H9 (cell line): ENCODE data around the gene FOLR1. TPM values are rescaled to one million over a fixed set of nuclear protein-coding genes. Genes with fewer than 3 reads are reported as not detected.

Experiments
- DNase-seq: peaks from one replicate; pipeline ENCODE4 v3.0.0-alpha.2; 2017
- H2AFZ ChIP-seq: one replicate; pipeline ENCODE4 v1.6.1; 2013; ENCODE audit warnings: mild to moderate bottlenecking, low read length, control low read depth, moderate library complexity
- H2AK5ac ChIP-seq: 2 replicates; pipeline ENCODE4 v1.6.1; 2013; ENCODE audit warnings: low read length, control low read depth, mixed read lengths; ENCODE audit not compliant: insufficient read length
- H2BK120ac ChIP-seq: one replicate; pipeline ENCODE4 v1.6.1; 2013; ENCODE audit warnings: low read depth, mild to moderate bottlenecking, low read length, control low read depth, inconsistent platforms; ENCODE audit not compliant: poor library complexity, severe bottlenecking
- H2BK12ac ChIP-seq: 2 replicates; pipeline ENCODE4 v1.6.1; 2013; ENCODE audit warnings: low read length, control low read depth, mixed read lengths, low read depth; ENCODE audit not compliant: insufficient read length
- H2BK15ac ChIP-seq: 2 replicates; pipeline ENCODE4 v1.6.1; 2013; ENCODE audit warnings: low read depth, low read length, control low read depth
- H2BK20ac ChIP-seq: one replicate; pipeline ENCODE4 v1.6.1; 2013; ENCODE audit warnings: low read depth, mild to moderate bottlenecking, low read length, control low read depth, inconsistent platforms; ENCODE audit not compliant: poor library complexity, severe bottlenecking
- H2BK5ac ChIP-seq: 2 replicates; pipeline ENCODE4 v1.6.1; 2013; ENCODE audit warnings: low read length, control low read depth, mixed read lengths; ENCODE audit not compliant: insufficient read length
- H3K14ac ChIP-seq: 2 replicates; pipeline ENCODE4 v1.6.1; 2013; ENCODE audit warnings: low read length, control low read depth; ENCODE audit not compliant: insufficient read depth
- H3K18ac ChIP-seq: 2 replicates; pipeline ENCODE4 v1.6.1; 2013; ENCODE audit warnings: low read depth, mild to moderate bottlenecking, mixed read lengths, low read length, control low read depth; ENCODE audit not compliant: insufficient read length
- H3K23ac ChIP-seq: 2 replicates; pipeline ENCODE4 v1.6.1; 2013; ENCODE audit warnings: low read length, control low read depth, mixed read lengths, low read depth; ENCODE audit not compliant: insufficient read length
- H3K23me2 ChIP-seq: 2 replicates; pipeline ENCODE4 v1.6.1; 2013; ENCODE audit warnings: low read depth, mild to moderate bottlenecking, mixed read lengths, low read length, control low read depth; ENCODE audit not compliant: insufficient read length, poor library complexity, severe bottlenecking
- H3K27ac ChIP-seq: 2 replicates; pipeline ENCODE4 v1.5.1; 2013; ENCODE audit warnings: low read length, control low read depth, mixed read lengths, low read depth; ENCODE audit not compliant: insufficient read length
- H3K27me3 ChIP-seq: 2 replicates; pipeline ENCODE4 v1.6.1; 2013; ENCODE audit warnings: low read length, control low read depth, inconsistent platforms; ENCODE audit not compliant: insufficient read depth
- H3K4ac ChIP-seq: 2 replicates; pipeline ENCODE4 v1.6.1; 2013; ENCODE audit warnings: low read depth, mild to moderate bottlenecking, control low read depth, inconsistent platforms, low read length, moderate library complexity
- H3K4me1 ChIP-seq: 2 replicates; pipeline ENCODE4 v1.6.1; 2013; ENCODE audit warnings: low read length, control low read depth, inconsistent platforms; ENCODE audit not compliant: insufficient read depth
- H3K4me2 ChIP-seq: 2 replicates; pipeline ENCODE4 v1.6.1; 2013; ENCODE audit warnings: low read length, control low read depth, mixed read lengths; ENCODE audit not compliant: insufficient read length, insufficient read depth
- H3K56ac ChIP-seq: 2 replicates; pipeline ENCODE4 v1.6.1; 2013; ENCODE audit warnings: low read depth, mild to moderate bottlenecking, mixed read lengths, low read length, control low read depth; ENCODE audit not compliant: insufficient read length
- H3K79me1 ChIP-seq: 2 replicates; pipeline ENCODE4 v1.6.1; 2013; ENCODE audit warnings: low read depth, mild to moderate bottlenecking, moderate library complexity, low read length, control low read depth, inconsistent platforms; ENCODE audit not compliant: insufficient read depth, poor library complexity, severe bottlenecking
- H3K79me2 ChIP-seq: 2 replicates; pipeline ENCODE4 v1.6.1; 2013; ENCODE audit warnings: low read length, control low read depth, inconsistent platforms; ENCODE audit not compliant: insufficient read depth
- H3K9ac ChIP-seq: 2 replicates; pipeline ENCODE4 v1.6.1; 2013; ENCODE audit warnings: low read length, control low read depth, mixed read lengths; ENCODE audit not compliant: insufficient read length; ENCODE audit errors: extremely low read depth
- H3K9me3 ChIP-seq: one replicate; pipeline ENCODE4 v1.6.1; 2013; ENCODE audit warnings: low read depth, low read length, inconsistent platforms; ENCODE audit not compliant: control insufficient read depth
- H3T11ph ChIP-seq: one replicate; pipeline ENCODE4 v1.6.1; 2013; ENCODE audit warnings: mild to moderate bottlenecking, low read length, control low read depth, inconsistent platforms
- H4K20me1 ChIP-seq: one replicate; pipeline ENCODE4 v1.6.1; 2013; ENCODE audit not compliant: control insufficient read depth, insufficient read length, insufficient read depth
- H4K5ac ChIP-seq: 2 replicates; pipeline ENCODE4 v1.6.1; 2013; ENCODE audit warnings: low read depth, mild to moderate bottlenecking, mixed read lengths, low read length, control low read depth; ENCODE audit not compliant: insufficient read length
- H4K8ac ChIP-seq: replicated peaks from 2 replicates; pipeline ENCODE4 v1.6.1; 2013; ENCODE audit warnings: low read length, control low read depth, mixed read lengths, low read depth; ENCODE audit not compliant: insufficient read length
- H4K91ac ChIP-seq: 2 replicates; pipeline ENCODE4 v1.6.1; 2013; ENCODE audit warnings: low read depth, mild to moderate bottlenecking, moderate library complexity, mixed read lengths, low read length, control low read depth; ENCODE audit not compliant: insufficient read length
- H3K27ac Mint-ChIP-seq, 3 experiments: 2 replicates in 2 of 3; 3 replicates in 1 of 3; pipeline ENCODE4 v1.8.0; 2020 to 2021; ENCODE audit warnings: mixed read lengths in 3 of 3, mild to moderate bottlenecking in 1 of 3, moderate library complexity in 1 of 3
- H3K27me3 Mint-ChIP-seq: 2 replicates; pipeline ENCODE4 v1.8.0; 2021; ENCODE audit warnings: low read depth, mild to moderate bottlenecking, moderate library complexity, mixed read lengths
- H3K36me3 Mint-ChIP-seq, 3 experiments: 2 replicates in 2 of 3; 3 replicates in 1 of 3; pipeline ENCODE4 v1.8.0; 2020 to 2021; ENCODE audit warnings: low read depth in 3 of 3, mixed read lengths in 3 of 3; ENCODE audit not compliant: insufficient read depth in 1 of 3
- H3K4me1 Mint-ChIP-seq, 2 experiments: 2 replicates each; pipeline ENCODE4 v1.8.0; 2020; ENCODE audit warnings: mixed read lengths in 2 of 2
- H3K4me3 Mint-ChIP-seq, 2 experiments: 2 replicates in 1 of 2; 3 replicates in 1 of 2; pipeline ENCODE4 v1.8.0; 2020 to 2021; ENCODE audit warnings: mild to moderate bottlenecking in 2 of 2, mixed read lengths in 2 of 2, moderate library complexity in 1 of 2
- H3K9me3 Mint-ChIP-seq, 2 experiments: 2 replicates in 1 of 2; 3 replicates in 1 of 2; pipeline ENCODE4 v1.8.0; 2020; ENCODE audit warnings: mild to moderate bottlenecking in 2 of 2, mixed read lengths in 2 of 2, moderate library complexity in 1 of 2
- whole genome bisulfite sequencing: extraction: QIAGEN DNeasy Blood & Tissue Kit; methylation state at CpG from one replicate; pipeline ENCODE4 v1.1.7; 2013; ENCODE audit warnings: missing lambda C conversion rate, low lambda C conversion rate, mixed read lengths; ENCODE audit not compliant: insufficient read length; ENCODE audit errors: extremely low coverage; 5-methylcytosine and 5-hydroxymethylcytosine counted together
- total RNA-seq: library from RNA; stranded (reverse); gene quantifications from 2 replicates; pipeline ENCODE4 v1.2.1, GENCODE V29; 2021
- TF ChIP-seq, protein P1 (sequence below): fragments of 200-600 bp; sonication (generic); conservative IDR thresholded peaks from 3 replicates; pipeline ENCODE4 v1.8.0; 2021; ENCODE audit warnings: antibody characterized with exemption, mild to moderate bottlenecking

FOLR1 gene
- total RNA-seq, 1 experiment from 2014 or later: 0.92 TPM

DNA sequence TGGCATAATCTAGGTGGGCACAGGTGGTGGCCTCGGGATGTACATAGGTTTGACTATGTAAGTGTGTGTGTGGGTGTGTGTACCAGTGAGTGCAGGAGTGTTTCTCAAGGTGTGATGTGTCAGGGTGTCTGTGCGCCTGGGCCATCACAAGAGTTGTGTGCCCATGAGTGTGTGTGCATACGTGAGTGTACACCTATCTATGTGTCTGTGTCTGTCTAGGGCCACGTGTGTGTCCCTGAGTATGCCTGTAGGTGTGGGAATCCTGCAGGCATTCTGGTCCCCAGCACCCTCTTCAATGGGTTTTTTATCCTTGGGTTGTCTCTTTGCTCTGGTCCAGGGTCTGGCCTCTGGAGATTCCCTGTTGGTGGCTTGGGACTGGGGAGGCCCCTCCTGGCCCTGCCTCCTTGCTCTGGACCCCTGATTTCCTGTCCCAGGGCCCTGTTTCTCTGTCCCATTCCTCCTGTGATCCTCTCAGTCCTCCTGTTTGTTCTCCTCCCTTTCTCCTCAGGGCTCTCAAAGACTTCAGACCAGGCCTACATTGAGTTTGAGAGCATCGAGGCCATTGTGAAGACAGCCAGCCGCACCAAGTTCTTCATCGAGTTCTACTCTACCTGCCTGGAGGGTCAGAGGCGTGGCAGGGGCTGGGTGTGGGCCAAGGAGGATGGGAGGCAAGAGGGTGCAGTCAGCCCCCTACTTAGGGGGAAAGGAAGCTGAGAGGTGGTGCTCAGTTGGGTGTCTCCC lies 42.0 kb downstream of the FOLR1 start:
- no peak for DNase-seq

More for the DNA sequence above, 42.0 kb downstream of the FOLR1 start:
- H3K23me2 ChIP-seq: peaks cover 7% of the 10 kb centered on the region
- peaks cover 3% of the 10 kb centered on the region; the same call in 1 of the 2 replicates for H3K4me1 ChIP-seq
- H2BK5ac ChIP-seq: no peak overlapping the region
- H3K27me3 Mint-ChIP-seq: no peaks in the 10 kb centered on the region
- H2BK20ac ChIP-seq: no peak overlapping the region
- no peak overlapping the region for H3K14ac ChIP-seq
- H3K9ac ChIP-seq: no peak overlapping the region
- no peak overlapping the region for H3K4ac ChIP-seq
- H3K4me3 Mint-ChIP-seq: no peak overlapping the region
- no peak overlapping the region for H3K27ac Mint-ChIP-seq
- H2AK5ac ChIP-seq: no peak overlapping the region
- H3K18ac ChIP-seq: no peak overlapping the region
- H3K56ac ChIP-seq: no peak overlapping the region
- no peak overlapping the region for H2BK15ac ChIP-seq
- H2BK12ac ChIP-seq: no peak overlapping the region
- H3K36me3 Mint-ChIP-seq: peaks cover 39 to 89% (median 74%) of the 10 kb centered on the region in 3 experiments; a peak in 6 of 7 replicates
- no peaks in the 10 kb centered on the region for H3K79me1 ChIP-seq
- no peaks in the 10 kb centered on the region for H3K9me3 Mint-ChIP-seq
- H4K8ac ChIP-seq: no peak overlapping the region
- peaks cover 3% of the 10 kb centered on the region; the same call in 1 of the 2 replicates for H3K27me3 ChIP-seq
- no peak overlapping the region for H2AFZ ChIP-seq
- peaks cover 11 to 13% of the 10 kb centered on the region in 2 experiments for H3K4me1 Mint-ChIP-seq
- TF ChIP-seq, protein P1, sequence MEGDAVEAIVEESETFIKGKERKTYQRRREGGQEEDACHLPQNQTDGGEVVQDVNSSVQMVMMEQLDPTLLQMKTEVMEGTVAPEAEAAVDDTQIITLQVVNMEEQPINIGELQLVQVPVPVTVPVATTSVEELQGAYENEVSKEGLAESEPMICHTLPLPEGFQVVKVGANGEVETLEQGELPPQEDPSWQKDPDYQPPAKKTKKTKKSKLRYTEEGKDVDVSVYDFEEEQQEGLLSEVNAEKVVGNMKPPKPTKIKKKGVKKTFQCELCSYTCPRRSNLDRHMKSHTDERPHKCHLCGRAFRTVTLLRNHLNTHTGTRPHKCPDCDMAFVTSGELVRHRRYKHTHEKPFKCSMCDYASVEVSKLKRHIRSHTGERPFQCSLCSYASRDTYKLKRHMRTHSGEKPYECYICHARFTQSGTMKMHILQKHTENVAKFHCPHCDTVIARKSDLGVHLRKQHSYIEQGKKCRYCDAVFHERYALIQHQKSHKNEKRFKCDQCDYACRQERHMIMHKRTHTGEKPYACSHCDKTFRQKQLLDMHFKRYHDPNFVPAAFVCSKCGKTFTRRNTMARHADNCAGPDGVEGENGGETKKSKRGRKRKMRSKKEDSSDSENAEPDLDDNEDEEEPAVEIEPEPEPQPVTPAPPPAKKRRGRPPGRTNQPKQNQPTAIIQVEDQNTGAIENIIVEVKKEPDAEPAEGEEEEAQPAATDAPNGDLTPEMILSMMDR: no peak
- WGBS: no CpG with 5 or more reads among the region's 8 CpGs
- H2BK120ac ChIP-seq: no peak overlapping the region
- peaks cover 2% of the 10 kb centered on the region for H4K20me1 ChIP-seq
- no peak overlapping the region for H3T11ph ChIP-seq
- no peaks in the 10 kb centered on the region for H3K9me3 ChIP-seq
- H3K4me2 ChIP-seq: no peak overlapping the region
- H4K5ac ChIP-seq: no peak overlapping the region
- H3K79me2 ChIP-seq: no peaks in the 10 kb centered on the region
- H3K27ac ChIP-seq: no peak overlapping the region
- no peak overlapping the region for H3K23ac ChIP-seq
- H4K91ac ChIP-seq: no peak overlapping the region
